ENCODE measurements around the gene FXYD2. TPM values are rescaled to one million over a fixed set of nuclear protein-coding genes. Genes with fewer than 3 reads are reported as not detected.

The FXYD2 gene
- total and polyA plus RNA-seq, 9 of the 15 experiments (the other 6 are each of a cell fraction or from before 2014, with no cell fraction given): not detected

DNA sequence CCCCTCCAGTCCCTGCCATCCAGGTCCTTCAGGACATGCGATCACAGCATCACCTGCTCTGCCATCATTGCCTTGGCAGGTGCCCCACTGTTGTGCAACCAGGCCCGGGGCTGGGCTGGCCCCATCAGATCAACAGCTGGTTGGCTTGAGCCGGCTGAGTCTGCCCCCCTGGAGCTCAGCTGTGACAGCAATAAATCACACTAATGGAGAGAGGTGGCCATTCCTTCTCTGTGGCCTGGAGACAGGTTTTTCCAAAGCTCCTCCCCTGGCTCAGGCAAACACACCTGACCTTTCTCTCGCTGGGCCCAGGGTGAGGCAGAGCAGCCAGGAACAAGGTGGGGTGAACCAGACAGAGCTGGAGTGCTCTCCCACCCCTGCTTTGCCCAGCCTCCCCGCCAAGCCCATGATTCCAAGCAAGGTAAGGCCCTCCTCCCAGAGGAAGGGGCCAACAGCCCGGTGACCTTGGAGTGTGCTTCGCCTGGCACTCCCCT, 8.9 kb upstream of the FXYD2 start (continued):
- TF ChIP-seq ZNF197 (CRISPR knock-in tag; IDR thresholded peaks at IDR 0.05; ENCODE audit: low read depth): no peak
- TF ChIP-seq STAT5B (CRISPR knock-in tag; IDR thresholded peaks at IDR 0.05): no peak
- no peak for TF ChIP-seq ZNF274 (IDR thresholded peaks at IDR 0.05; ENCODE audit: borderline replicate concordance, low read depth, low read length)
- no peak for TF ChIP-seq JUND (IDR thresholded peaks at IDR 0.05; ENCODE audit: borderline replicate concordance, low read depth, low read length)
- no peak for TF ChIP-seq JUND (tag; IDR thresholded peaks at IDR 0.05; ENCODE audit: borderline replicate concordance, low read depth, low read length)
- no peak for TF ChIP-seq ILF3 (IDR thresholded peaks at IDR 0.05; ENCODE audit: borderline replicate concordance)
- TF ChIP-seq NELFE (IDR thresholded peaks at IDR 0.05; ENCODE audit: insufficient read depth, insufficient read length): no peak
- TF ChIP-seq PCBP2 (IDR thresholded peaks at IDR 0.05; ENCODE audit: low read depth, low read length, poor library complexity, severe bottlenecking): no peak
- TF ChIP-seq, protein P1, sequence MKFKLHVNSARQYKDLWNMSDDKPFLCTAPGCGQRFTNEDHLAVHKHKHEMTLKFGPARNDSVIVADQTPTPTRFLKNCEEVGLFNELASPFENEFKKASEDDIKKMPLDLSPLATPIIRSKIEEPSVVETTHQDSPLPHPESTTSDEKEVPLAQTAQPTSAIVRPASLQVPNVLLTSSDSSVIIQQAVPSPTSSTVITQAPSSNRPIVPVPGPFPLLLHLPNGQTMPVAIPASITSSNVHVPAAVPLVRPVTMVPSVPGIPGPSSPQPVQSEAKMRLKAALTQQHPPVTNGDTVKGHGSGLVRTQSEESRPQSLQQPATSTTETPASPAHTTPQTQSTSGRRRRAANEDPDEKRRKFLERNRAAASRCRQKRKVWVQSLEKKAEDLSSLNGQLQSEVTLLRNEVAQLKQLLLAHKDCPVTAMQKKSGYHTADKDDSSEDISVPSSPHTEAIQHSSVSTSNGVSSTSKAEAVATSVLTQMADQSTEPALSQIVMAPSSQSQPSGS (CRISPR knock-in tag; IDR thresholded peaks at IDR 0.05): no peak
- TF ChIP-seq L3MBTL2 (IDR thresholded peaks at IDR 0.05): no peak
- no peak for TF ChIP-seq CHD2 (IDR thresholded peaks at IDR 0.05; ENCODE audit: low read depth, low read length)
- no peak for TF ChIP-seq NR3C1 (CRISPR knock-in tag; IDR thresholded peaks at IDR 0.05)
- no peak for TF ChIP-seq SAP30 (IDR thresholded peaks at IDR 0.05; ENCODE audit: borderline replicate concordance, insufficient read depth, low read depth, low read length, poor library complexity, severe bottlenecking)
- TF ChIP-seq, protein P2, sequence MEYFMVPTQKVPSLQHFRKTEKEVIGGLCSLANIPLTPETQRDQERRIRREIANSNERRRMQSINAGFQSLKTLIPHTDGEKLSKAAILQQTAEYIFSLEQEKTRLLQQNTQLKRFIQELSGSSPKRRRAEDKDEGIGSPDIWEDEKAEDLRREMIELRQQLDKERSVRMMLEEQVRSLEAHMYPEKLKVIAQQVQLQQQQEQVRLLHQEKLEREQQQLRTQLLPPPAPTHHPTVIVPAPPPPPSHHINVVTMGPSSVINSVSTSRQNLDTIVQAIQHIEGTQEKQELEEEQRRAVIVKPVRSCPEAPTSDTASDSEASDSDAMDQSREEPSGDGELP (CRISPR knock-in tag; IDR thresholded peaks at IDR 0.05; ENCODE audit: borderline replicate concordance): peak; percentile 15; the same call in 1 of the 2 replicates
- no peak for TF ChIP-seq RBM17 (IDR thresholded peaks at IDR 0.05; ENCODE audit: borderline replicate concordance, low read depth, low read length)
- TF ChIP-seq, protein P3, sequence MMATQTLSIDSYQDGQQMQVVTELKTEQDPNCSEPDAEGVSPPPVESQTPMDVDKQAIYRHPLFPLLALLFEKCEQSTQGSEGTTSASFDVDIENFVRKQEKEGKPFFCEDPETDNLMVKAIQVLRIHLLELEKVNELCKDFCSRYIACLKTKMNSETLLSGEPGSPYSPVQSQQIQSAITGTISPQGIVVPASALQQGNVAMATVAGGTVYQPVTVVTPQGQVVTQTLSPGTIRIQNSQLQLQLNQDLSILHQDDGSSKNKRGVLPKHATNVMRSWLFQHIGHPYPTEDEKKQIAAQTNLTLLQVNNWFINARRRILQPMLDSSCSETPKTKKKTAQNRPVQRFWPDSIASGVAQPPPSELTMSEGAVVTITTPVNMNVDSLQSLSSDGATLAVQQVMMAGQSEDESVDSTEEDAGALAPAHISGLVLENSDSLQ (IDR thresholded peaks at IDR 0.05): peak; percentile 78
- no peak for TF ChIP-seq ZNF217 (CRISPR knock-in tag; IDR thresholded peaks at IDR 0.05)
- no peak for TF ChIP-seq GABPB1 (CRISPR knock-in tag; IDR thresholded peaks at IDR 0.05)
- no peak for TF ChIP-seq HDAC3 (IDR thresholded peaks at IDR 0.05; ENCODE audit: borderline replicate concordance, partially characterized antibody)
- TF ChIP-seq MEIS2 (IDR thresholded peaks at IDR 0.05; ENCODE audit: partially characterized antibody): peak; percentile 71
- TF ChIP-seq ZNF76 (CRISPR knock-in tag; IDR thresholded peaks at IDR 0.05; ENCODE audit: borderline replicate concordance): no peak
- TF ChIP-seq KLF1 (tag; IDR thresholded peaks at IDR 0.05): no peak
- TF ChIP-seq MEF2D (tag; conservative IDR thresholded peaks at IDR 0.05; ENCODE audit: low read depth): no peak
- no peak for TF ChIP-seq SIX5 (IDR thresholded peaks at IDR 0.05; ENCODE audit: borderline replicate concordance in 1 of 2, insufficient read depth in 1 of 2, low read depth in 1 of 2, low read length in 2 of 2)
- no peak for TF ChIP-seq NFE2L1 (tag; IDR thresholded peaks at IDR 0.05; ENCODE audit: borderline replicate concordance, low read depth)
- no peak for TF ChIP-seq SMARCA5 (IDR thresholded peaks at IDR 0.05)
- TF ChIP-seq CBFB (CRISPR knock-in tag; IDR thresholded peaks at IDR 0.05): no peak
- no peak for TF ChIP-seq XRCC5 (IDR thresholded peaks at IDR 0.05; ENCODE audit: low read depth, low read length)
